ENCODE results near the gene CAMKMT.

CAMKMT gene

DNA sequence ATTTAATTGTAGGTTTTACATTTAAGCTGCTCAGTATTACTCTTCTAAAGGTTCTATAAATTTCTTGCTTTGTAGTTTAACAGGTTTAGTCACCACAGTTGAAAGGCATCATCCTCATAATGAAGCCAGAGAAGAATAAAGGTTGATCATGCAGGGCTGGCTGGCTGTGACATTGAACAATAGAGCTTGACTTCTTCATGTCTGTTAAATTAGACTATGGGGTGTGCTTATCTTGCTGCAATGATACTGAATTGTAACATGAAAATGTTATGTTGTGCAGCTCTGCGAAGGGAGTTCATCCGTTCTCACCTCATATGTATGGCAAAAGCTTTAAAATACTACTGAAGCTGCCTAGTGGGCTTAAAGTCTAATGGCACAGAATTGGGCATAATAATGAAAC lies 81.8 kb downstream of the CAMKMT start:
- in situ Hi-C loops (cut with MboI; ENCODE audit: low sequenced_read_pairs), result no loop called here

DNA sequence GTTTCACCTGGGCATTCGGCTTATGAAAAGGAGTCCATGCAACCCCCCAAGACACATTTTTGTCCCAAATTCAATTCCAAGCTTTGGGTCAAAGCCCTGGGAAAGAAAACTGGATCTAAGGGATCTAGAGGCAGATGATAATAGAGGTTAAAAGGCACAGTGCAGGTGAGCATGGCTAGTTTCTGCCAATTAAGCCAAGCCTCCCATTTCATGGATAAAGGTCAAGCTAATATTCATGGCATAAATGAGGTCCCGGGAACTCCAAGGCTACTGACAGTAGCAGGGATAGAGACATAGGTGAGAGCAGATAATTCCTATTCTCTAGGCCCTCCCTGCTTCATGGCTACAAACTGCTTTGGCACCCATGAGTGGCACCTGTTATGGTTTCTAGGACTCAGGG lies 83.1 kb downstream of the CAMKMT start:
- in situ Hi-C loops (cut with MboI; ENCODE audit: low sequenced_read_pairs), result no loop called here

DNA sequence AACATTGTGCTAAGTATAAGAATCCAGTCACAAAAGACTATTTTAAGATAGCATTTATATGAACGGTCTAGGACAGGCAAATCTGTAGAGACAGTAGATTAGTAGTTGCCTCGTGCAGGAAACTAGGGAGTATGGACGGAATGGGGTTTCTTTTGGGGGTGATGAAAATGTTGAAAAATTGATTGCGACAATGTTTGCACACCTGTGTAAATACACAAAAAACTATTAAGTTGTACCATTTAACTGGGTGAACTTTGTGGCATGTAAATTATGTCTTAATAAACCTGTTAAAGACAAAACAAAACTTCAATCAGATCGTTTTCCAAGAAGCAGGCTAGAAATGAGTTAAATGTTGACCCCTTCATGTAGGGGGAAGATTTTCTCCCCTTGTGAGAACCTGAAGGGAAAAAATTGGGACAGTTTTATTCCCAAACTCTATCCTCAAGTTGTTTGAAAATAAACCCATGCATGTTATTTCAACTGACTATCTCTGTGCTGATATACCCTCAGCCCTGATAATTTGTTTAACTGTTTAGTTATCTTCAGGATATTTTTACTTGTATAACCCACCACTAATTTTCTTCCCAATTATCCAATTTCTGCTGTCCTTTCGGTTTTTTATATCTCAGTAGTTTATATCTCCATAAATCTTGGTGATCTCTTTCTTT lies 87.2 kb downstream of the CAMKMT start:
- in situ Hi-C loops (cut with MboI; ENCODE audit: low sequenced_read_pairs), result no loop called here

DNA sequence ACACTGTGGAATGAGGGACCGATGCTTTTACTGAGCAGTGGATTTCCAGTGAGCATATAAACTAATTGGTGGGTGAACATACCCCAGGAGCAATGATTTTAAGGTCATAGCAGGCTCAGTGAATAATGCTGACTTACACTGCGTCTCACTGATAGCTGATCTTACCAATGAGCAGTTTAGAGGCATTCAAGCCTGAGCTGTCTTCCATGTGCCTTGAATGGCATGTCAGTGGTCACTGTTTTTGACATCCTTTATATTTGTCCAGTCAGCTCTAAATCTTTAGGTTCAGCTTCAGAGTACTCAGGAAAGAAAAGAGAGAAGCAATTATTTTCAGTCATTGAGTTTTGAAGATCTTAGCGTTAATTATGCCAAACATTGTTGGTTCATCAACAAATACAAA lies 88.3 kb downstream of the CAMKMT start:
- in situ Hi-C loops (cut with MboI; ENCODE audit: low sequenced_read_pairs), result no loop called here

DNA sequence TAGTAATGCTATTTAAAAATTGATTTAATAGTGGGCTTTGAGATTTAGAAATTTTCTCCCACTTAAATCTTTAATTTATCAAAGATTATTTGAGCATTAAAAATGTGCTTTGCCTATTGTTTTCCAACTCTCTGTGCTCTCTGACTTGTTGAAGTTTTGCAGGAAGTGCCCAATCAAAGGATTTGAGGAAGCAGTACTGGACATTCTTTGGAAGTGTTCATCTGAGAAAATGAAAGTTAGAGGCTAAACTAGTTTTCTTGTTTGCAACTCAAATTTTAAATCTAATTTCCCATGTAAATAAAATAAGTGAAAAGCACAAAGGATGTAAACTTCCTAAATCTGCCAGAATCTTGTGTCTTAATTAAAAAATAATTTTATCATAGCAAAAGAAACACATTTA lies 89.1 kb downstream of the CAMKMT start:
- in situ Hi-C loops (cut with MboI; ENCODE audit: low sequenced_read_pairs), result no loop called here

DNA sequence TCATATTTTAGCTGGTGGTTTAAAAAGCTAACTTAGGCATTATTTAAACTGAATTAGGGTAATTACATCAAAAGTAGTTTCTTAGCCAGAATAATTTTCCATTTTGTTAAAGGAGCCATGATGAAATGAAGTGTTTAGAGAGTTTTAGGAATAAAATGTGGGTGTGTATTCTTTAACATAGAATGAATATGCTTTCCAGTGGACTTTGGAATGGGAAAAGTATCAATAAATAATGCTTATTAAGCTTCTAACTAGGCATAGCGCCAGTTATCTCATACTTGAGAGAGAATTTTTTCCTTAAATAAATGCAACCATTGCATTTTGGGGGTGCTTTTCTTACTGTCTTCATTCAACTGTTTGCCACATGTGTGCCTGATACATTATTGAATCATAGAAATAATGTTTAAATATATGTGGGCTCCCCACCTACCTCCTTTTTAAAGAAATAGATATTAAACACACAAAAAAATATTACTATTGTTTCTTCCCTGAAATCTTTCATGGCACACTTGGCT lies 90.4 kb downstream of the CAMKMT start:
- in situ Hi-C loops (cut with MboI; ENCODE audit: low sequenced_read_pairs), result no loop called here

DNA sequence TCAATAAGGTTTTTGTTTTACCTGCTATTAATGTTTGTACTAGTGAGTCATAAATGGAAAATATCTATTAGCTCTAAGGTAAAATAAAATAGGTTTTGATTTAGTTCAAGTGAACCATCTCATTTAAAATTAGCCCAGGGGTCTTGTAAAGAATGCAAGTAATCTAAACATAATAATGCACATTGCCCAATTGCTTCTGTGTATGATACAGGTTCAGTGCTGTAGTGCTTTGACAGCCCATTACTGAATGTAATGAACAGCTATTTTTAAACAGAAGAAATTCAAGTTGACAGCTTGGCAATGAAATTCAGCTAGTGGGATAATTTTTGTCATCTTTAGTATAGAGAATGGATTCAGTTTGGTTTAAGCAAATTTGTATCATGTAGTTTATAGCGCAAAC lies 91.5 kb downstream of the CAMKMT start:
- in situ Hi-C loops (cut with MboI; ENCODE audit: low sequenced_read_pairs), result no loop called here

DNA sequence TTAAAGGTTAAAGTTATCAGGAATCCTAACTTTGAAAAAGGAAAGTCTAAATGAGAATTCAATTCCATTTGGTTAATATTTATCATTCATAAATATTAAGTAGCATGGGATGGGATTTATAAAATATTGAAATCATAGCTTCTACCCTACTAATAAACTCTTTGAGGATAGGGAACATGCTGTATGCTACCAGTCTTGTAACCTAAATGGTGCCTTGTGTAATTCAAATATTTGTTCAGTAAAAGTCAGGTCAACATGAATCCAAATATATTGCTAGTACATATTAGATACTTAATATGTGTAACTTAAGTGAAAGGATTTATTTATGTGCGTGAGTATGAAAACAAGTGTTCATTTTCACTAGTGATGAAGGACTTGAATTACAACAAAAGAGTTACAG lies 94.1 kb downstream of the CAMKMT start:
- in situ Hi-C loops (cut with MboI; ENCODE audit: low sequenced_read_pairs), result no loop called here

DNA sequence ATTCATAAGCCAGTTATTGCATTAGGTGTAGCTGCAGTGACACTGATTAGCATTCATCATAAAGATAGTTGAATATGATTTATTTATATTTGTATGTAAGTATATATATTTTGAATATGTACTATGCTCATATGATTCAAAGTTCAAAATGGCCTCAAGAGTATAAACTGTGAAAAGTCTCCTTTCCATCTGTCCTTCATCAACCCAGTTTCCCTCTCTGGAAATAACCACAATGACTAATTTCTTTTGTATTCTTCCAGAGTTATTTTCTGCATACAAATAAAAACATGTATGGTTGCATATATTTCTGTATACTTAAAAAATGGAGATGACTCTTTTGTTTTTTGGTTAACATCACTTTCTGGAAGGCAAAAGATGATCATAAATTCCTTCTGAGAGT lies 95.2 kb downstream of the CAMKMT start:
- in situ Hi-C loops (cut with MboI; ENCODE audit: low sequenced_read_pairs), result no loop called here

DNA sequence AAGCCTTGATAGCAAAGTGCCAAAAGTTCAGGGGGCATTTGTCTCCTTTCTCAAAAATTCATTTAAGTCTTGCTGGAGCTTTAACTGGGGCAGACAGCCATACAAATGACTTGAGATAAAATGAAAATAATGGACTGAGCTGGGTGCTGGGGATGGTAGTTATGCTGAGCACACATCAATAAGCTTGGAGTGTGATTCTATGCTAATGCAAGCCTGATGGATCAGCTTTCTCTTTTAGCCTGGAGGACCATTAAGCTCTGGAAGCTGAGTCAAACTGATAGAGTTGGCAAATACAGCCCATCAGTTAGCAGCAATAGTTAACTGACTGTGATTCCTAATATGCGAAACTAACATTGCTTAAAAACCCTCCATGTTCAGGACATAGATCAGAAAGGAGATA lies 98.0 kb downstream of the CAMKMT start:
- in situ Hi-C loops (cut with MboI; ENCODE audit: low sequenced_read_pairs), result no loop called here

DNA sequence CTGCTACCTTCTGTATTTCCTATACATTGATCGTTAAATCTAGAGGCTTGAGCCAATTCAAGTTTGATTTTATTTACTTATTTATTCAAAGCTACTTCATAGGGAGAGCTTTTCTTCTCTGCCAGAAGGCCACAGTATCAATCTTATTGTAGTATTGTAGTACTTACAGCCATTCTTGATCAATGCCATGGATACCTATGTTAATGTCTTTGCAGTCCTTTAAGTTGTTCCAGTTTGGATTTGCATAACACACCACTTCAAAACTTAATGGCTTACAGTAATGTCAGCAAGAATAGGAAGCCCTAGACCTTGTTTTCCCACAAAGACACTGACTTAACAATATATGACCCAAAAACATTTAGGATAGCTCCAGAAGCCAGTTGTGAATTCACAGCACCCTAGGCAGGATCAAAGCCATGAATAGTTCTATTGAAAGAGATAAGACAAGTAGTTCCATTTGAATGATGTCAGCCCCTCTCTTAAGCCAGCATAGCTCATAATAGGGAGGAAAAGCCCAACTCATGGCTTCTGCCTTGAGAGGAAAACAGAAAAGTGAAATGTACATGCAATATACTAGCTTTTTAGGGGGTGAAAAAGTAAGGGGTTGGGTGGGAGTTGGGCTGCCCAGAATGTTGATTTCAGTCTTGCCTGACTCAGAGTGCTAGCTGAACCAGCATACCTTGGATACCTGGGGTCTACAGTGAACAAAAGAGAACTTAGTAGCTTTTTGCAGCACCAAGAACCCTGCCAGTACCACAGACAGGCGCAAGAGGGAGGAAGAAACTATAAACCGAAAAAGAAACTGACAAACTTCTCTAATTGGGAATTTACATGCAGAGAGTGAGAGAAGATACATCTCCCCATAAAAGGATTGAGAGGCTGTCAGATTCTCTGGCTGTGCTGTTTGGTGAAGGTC lies 101.4 kb downstream of the CAMKMT start:
- in situ Hi-C loops (cut with MboI; ENCODE audit: low sequenced_read_pairs), result no loop called here

DNA sequence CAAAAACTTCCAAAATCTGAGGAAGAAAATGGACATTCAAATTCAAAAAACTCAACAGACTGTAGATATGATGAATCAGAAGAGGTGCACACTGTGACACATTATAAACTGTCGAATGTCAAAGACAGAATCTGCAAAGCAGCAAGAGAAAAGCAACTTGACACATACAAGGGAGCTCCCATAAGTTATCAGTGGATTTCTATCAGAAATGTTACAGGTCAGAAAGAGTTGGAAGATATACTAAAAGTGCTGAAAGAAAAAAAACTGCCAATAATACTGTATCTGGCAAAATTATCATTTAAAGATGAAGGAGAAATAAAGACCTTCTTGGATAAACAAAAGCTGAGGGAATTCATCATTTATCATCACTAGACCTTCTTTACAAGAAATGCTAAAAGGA lies 102.7 kb downstream of the CAMKMT start:
- in situ Hi-C loops (cut with MboI; ENCODE audit: low sequenced_read_pairs), result no loop called here

DNA sequence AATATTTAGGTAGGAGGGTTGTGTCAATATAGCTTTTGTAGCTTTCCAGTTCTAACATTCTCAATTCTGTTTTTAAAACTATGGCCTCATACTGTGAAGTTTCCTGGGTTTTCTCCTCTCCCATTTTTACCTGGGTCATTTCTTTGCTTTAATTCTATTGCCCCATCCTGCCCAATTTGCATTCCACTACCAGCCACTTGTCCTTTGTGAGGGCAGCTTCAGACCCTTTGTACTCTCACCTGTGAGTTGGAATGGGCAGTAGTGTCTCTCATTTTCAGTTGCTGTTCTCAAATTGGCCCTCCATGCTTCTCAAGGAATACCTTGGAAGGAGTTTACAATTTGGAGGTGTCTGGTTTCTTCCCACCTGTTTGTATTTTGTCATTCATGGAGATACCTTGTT lies 108.4 kb downstream of the CAMKMT start:
- in situ Hi-C loops (cut with MboI; ENCODE audit: low sequenced_read_pairs), result no loop called here

DNA sequence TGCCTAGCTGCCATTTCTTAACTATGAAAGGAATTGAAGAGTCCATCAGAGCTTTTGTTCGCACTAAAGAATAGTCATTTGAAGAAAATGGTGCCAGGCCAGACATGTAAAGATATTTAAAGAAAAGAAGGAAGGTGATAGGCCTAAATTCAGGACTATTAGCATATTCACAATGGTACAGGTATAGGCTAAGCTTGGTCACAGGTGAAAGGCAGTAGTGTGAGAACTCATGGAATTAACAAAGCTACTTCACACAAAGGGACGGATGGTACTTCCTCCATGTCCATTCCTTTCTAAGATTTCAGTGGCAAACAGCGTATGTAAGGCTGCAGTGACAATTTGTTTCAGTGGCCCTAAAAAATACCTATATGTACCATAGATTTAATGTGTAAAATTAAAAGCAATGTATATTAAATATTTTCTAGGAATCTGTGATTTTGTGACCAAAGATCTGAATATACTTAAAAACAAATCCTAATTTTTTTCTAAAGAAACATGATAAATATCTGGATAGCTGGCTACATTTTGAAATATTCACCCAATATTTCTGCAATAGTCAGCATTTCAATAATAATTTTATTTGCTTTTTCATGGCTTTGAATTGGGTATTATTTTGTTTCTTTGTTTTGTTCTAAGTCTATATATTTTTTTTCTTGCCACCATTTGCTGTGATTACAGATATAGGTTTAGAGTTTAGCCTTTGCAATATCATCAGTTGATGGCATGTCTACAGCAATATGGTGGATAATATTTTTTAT lies 116.1 kb downstream of the CAMKMT start:
- in situ Hi-C loops (cut with MboI; ENCODE audit: low sequenced_read_pairs), result loop anchor here (25.0 kb wide), 1 partner anchor 441 kb away; no protein-coding TSS in a partner anchor

DNA sequence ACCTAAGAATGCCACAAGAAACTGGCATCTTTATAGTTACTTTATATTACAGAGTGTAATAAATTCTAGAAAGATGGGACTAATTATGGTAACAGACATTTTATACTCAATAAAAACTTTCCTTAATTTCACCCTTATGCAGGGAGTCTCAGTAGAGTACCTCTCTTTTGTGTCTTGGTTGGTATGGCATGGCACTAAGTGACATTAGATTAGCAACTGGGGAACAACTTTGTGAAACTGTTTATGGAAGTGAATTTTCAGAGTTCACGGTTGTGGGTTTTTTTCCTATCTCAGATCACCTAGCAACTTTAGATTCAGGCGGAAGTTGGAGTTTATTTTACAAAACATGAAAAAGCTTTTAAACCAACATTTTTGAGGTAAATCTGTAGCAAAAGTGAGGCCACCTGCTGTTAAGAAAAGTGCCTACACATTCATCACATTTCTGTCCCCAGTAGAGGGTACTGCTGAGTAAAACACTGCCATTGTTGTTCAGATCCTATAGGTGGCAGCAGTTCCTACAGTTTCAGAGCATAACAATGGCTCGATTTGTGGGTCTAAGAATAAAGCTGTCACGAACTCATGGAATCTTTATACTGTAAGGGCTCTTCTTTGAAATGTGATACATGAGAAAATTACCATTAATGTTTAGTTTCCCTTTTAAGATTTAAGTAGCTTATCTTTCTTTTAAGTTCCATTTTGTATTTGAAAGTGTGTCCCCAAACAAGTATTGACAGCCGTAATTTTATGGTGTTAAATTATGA lies 117.6 kb downstream of the CAMKMT start:
- in situ Hi-C loops (cut with MboI; ENCODE audit: low sequenced_read_pairs), result loop anchor here (25.0 kb wide), 1 partner anchor 442 kb away; no protein-coding TSS in a partner anchor

DNA sequence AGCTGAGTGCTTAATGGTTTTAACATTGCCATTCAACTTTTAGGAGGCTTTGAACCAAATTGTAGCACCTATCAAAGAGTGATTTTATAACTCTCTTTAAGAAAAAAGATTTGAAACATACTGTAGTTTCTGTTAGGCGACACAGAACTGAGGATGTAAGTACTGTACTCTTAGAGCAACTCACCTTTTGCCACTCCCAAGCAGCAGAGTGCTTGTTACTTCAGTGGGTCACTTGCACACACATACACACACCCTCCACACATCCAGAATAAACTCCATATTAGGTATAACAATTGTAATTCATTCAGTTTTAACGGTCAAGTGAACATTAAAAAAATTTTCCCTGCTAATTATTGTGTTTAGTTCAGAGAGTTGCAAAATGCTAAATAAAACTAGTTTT lies 118.3 kb downstream of the CAMKMT start:
- in situ Hi-C loops (cut with MboI; ENCODE audit: low sequenced_read_pairs), result loop anchor here (25.0 kb wide), 1 partner anchor 443 kb away; no protein-coding TSS in a partner anchor

DNA sequence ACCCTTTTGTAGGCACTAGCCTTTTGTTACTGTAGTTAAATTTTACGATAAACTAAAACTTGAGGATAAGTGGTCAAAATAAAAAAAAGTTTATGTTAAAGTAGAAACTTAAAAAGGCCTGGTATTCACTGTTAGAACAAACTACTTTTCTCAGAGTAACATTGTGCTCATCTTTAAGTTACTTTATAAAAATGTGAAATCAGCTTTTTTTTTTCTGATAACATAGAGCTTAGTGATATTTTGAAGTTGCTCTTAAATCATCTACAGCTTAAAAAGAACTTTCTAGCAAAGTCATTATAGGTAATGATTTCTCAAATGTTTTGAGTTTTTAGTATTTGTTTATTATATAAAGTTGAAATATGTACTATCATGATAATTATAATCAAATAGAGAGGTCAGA lies 125.3 kb downstream of the CAMKMT start:
- in situ Hi-C loops (cut with MboI; ENCODE audit: low sequenced_read_pairs), result loop anchor here (25.0 kb wide), 1 partner anchor 450 kb away; no protein-coding TSS in a partner anchor

DNA sequence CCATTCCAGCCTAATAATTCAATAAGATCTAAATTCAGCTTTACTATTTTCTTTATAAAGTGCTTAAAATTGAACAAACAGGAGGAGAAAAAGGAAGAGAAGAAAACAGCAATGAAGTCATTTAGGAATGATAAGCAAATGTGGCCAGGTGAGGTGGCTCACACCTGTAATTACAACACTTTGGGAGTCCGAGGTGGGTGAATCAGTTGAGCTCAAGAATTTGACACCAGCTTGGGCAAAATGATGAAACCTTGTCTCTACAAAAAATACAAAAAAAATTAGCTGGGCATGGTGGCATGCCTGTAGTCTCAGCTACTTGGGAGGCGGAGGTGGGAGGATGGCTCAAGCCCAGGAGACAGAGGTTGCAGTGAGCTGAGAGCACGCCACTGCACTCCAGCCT lies 129.0 kb downstream of the CAMKMT start:
- in situ Hi-C loops (cut with MboI; ENCODE audit: low sequenced_read_pairs), result loop anchor here (25.0 kb wide), 1 partner anchor 453 kb away; no protein-coding TSS in a partner anchor

DNA sequence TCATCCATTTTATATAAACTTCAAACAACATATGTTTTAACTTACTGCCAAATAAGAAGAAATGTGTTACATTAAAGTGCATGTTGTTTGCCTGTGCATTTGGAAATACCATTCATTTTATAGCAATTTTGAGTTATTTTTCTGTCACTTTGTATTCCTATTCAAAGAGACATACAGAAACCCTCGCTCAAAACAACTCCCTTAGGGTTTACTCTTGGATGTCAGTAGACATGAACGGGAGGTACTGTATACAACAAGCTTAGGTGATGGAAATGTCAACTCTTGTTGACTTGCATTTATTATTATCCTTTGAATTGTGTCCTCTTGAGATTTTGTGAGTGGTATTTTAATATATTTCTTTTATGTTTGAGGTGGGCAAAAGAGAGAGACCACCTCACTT lies 132.3 kb downstream of the CAMKMT start:
- in situ Hi-C loops (cut with MboI; ENCODE audit: low sequenced_read_pairs), result loop anchor here (25.0 kb wide), 1 partner anchor 457 kb away; no protein-coding TSS in a partner anchor

DNA sequence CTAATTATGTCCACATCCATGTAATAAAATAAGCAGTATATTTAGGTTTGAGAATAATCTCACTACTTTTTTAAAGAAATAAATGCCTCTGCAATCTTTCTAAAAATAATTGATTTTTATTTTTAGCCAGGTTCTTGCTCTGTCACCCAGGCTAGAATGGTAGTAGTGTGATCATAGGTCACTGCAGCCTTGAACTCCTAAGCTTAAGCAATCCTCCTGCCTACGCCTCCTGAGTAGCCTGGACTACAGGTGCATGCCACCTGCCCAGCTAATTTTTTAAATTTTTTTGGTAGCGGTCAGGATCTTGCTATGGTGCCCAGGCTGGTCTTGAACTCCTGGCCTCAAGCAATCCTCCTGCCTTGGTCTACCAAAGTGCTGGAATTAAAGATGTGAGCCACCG lies 133.3 kb downstream of the CAMKMT start:
- in situ Hi-C loops (cut with MboI; ENCODE audit: low sequenced_read_pairs), result loop anchor here (25.0 kb wide), 1 partner anchor 458 kb away; no protein-coding TSS in a partner anchor
